GM18520 (cell line): ENCODE data around the gene GNA15.

ENCODE experiments used
- ATAC-seq: cut with Tn5 transposase; IDR thresholded peaks from one replicate; pipeline ENCODE4 v1.9.1; 2021; ENCODE audit not compliant: unreplicated experiment

GNA15 gene

GRCh38 chr19:3105641-3106508 lies 30.0 kb upstream of the GNA15 start:
- ATAC-seq = no peak

- no peak for ATAC-seq
Measured at GRCh38 chr19:3106509-3107141, 29.2 kb upstream of the GNA15 start.

- no peak for ATAC-seq
Measured at GRCh38 chr19:3107658-3108057, 28.2 kb upstream of the GNA15 start.

GRCh38 chr19:3108775-3109174 lies 27.1 kb upstream of the GNA15 start:
- ATAC-seq = no peak

GRCh38 chr19:3109491-3109890 lies 26.3 kb upstream of the GNA15 start:
- ATAC-seq = no peak

GRCh38 chr19:3110126-3110825 lies 25.6 kb upstream of the GNA15 start:
- no peak for ATAC-seq

GRCh38 chr19:3111586-3112247 lies 24.1 kb upstream of the GNA15 start:
- no peak for ATAC-seq

GRCh38 chr19:3112375-3113099 lies 23.3 kb upstream of the GNA15 start:
- no peak for ATAC-seq

GRCh38 chr19:3113100-3114017 lies 22.5 kb upstream of the GNA15 start:
- ATAC-seq = no peak

GRCh38 chr19:3114018-3114726 lies 21.7 kb upstream of the GNA15 start:
- ATAC-seq = no peak

GRCh38 chr19:3114811-3115210 lies 21.0 kb upstream of the GNA15 start:
- ATAC-seq = no peak

- no peak for ATAC-seq
Measured at GRCh38 chr19:3115411-3115810, 20.4 kb upstream of the GNA15 start.

- ATAC-seq = no peak
Measured at GRCh38 chr19:3115916-3116602, 19.8 kb upstream of the GNA15 start.

GRCh38 chr19:3116621-3117020 lies 19.2 kb upstream of the GNA15 start:
- no peak for ATAC-seq

GRCh38 chr19:3117716-3118115 lies 18.1 kb upstream of the GNA15 start:
- ATAC-seq = no peak

GRCh38 chr19:3118232-3119070 lies 17.4 kb upstream of the GNA15 start:
- ATAC-seq = no peak

- no peak for ATAC-seq
Measured at GRCh38 chr19:3119071-3119595, 16.7 kb upstream of the GNA15 start.
